ENCODE data around the gene CHM. TPM values are rescaled to one million over a fixed set of nuclear protein-coding genes. Genes with fewer than 3 reads are reported as not detected.

Gene CHM
- polyA plus RNA-seq, 3 donors from 2014 or later = 5.8 to 9.7 (median 5.9) TPM

DNA sequence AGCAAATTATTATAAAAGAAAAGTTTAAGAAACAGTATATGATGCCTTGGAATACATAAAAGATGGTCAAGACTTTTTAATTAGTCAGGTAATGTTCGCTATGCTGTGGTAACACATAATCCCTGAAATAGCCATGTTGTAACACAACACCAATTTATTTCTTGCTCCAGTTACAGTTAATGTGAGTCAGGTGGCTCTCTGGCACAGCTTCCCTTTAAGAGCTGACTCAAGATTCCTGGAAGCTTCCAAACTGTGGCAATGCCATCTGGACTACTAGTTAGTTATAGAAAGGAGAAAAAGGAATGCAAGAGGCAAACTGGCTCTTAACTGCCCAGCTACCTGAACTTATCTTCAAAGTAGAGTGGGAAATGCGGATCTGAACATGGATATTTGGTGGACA, 210.5 kb downstream of the CHM start:
- Mint-ChIP-seq H3K36me3 (no peaks in the 10 kb centered on the region), H3K9me3 (peaks cover 0 to under 1% (median 0%) of the 10 kb centered on the region in 6 donors), H3K27ac (no peak overlapping the region), H3K27me3 (ENCODE audit: low read depth in 3 of 3) (peaks cover 2 to 4% (median 3%) of the 10 kb centered on the region in 3 donors), H3K4me3 (no peak overlapping the region), H3K4me1 (no peaks in the 10 kb centered on the region)
- no peak for DNase-seq

DNA sequence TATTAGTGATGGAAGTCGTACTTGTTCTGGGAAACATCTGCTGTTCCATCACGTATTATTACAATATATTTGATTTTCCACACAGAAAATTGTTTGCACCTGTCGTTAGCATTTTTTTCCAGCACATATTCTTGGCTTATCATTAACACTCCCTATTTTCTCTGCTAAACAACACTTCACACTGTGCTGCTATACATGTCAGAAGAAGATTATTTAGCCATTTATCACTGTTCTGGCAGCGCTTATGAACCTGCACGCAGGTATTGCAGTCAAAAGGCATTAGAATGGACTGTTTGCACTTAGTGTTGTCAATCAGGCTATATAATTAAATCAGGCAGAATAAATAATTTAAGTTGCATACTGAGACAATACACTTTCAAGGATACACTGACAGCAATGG, 218.6 kb downstream of the CHM start:
- Mint-ChIP-seq H3K27ac (no peak overlapping the region), H3K36me3 (no peaks in the 10 kb centered on the region), H3K4me3 (no peak overlapping the region), H3K4me1 (no peaks in the 10 kb centered on the region), H3K9me3 (peaks cover 0 to 4% (median 0%) of the 10 kb centered on the region in 6 donors), H3K27me3 (ENCODE audit: low read depth in 3 of 3) (peaks cover 5 to 6% (median 6%) of the 10 kb centered on the region in 3 donors)
- DNase-seq = no peak

DNA sequence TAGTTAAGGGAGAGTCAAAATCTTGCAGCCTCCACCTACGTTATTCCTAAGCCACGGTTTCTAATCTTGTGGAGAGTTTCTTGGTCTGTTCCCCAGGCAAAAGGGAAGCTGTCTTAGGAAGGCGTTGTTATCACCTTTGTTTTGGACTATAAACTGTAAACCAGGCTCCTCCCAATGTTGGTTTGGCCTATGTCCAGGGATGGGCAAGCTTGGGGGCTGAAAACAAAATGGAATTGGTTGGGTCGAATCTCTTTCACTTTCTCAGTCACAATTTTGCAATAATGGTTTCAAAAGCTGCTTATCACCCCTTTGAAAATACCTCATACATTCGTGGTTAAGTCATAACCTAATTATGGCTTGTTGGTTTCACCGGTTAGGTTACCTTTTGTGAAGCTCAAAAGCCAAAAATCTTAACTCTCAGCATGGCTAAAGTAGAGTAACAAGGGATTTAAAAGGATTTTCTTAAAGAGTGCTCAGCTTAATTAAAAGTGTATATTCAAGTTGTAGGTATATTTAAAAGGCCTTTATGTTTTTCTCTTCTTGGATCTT, 232.1 kb downstream of the CHM start:
- DNase-seq = no peak
- Mint-ChIP-seq H3K36me3 (peaks cover 0 to 4% (median 0%) of the 10 kb centered on the region in 3 donors), H3K27ac (no peak overlapping the region), H3K9me3 (peaks cover 4 to 35% (median 13%) of the 10 kb centered on the region in 6 donors), H3K27me3 (ENCODE audit: low read depth in 3 of 3) (peaks cover 0 to 11% (median 4%) of the 10 kb centered on the region in 3 donors), H3K4me3 (no peak overlapping the region), H3K4me1 (no peaks in the 10 kb centered on the region)

Other genes starting within 250 kb of the CHM start
- gene DACH2, start 100.9 kb upstream of the CHM start, polyA plus RNA-seq = not detected